HCT116 (cell line): ENCODE results near the gene DCTN3. TPM values are rescaled to one million over a fixed set of nuclear protein-coding genes. Genes with fewer than 3 reads are reported as not detected.

ENCODE experiments used
- ATAC-seq: fragments of 200-7000 bp; cut with Tn5 transposase; 2 replicates; pipeline ENCODE4 v1.9.1; 2020; ENCODE audit warnings: mild to moderate bottlenecking, moderate library complexity
- BruUV-seq: library from RNA; stranded (reverse); fragments of 400-500 nt; replicated peaks from 2 replicates; lab custom pipeline; 2021; lab: Mats Ljungman, UMichigan
- CTCF ChIA-PET: fragments of 300-600 bp; sonication (Branson Sonifier 250); formaldehyde crosslinking; loops from one replicate; lab custom pipeline; 2021; ENCODE audit warnings: antibody characterized with exemption; lab: Charles Lee
- POLR2A ChIA-PET: fragments of 300-600, 350-600 bp; sonication (Branson Sonifier 250); formaldehyde crosslinking; loops from one replicate; lab custom pipeline; 2021; ENCODE audit warnings: antibody characterized with exemption; lab: Charles Lee
- RAD21 ChIA-PET, 2 experiments: fragments of 300-600 bp; sonication (Branson Sonifier 250); formaldehyde crosslinking; loops; one replicate each; lab custom pipeline; 2023; ENCODE audit warnings: low total read pairs in 2 of 2; ENCODE audit not compliant: uncharacterized antibody in 2 of 2, unreplicated experiment in 2 of 2, low non-redundant PET in 1 of 2; lab: Charles Lee
- DNase-seq: peaks from one replicate; pipeline ENCODE4 v3.0.0-alpha.2; 2010; ENCODE audit warnings: low read depth, low spot score
- H2AFZ ChIP-seq: fragments of 200-600 bp; shearing (Covaris generic), sonication (generic); 2 replicates; pipeline ENCODE4 v1.6.1; 2017; ENCODE audit warnings: low read depth, mixed run types, mixed read lengths, antibody characterized with exemption, low read length; ENCODE audit not compliant: poor library complexity, severe bottlenecking
- H3K27ac ChIP-seq: 2 replicates; pipeline ENCODE4 v1.5.1; 2012; ENCODE audit warnings: low read depth, low read length
- H3K27me3 ChIP-seq: fragments of 200-600 bp; sonication (generic); 2 replicates; pipeline ENCODE4 v1.6.1; 2016; ENCODE audit warnings: mixed run types, low read length, mixed read lengths; ENCODE audit not compliant: insufficient read depth
- H3K36me3 ChIP-seq, 2 experiments: fragments of 200-500 bp in 1 of 2; fragments of 200-600 bp in 1 of 2; sonication (Bioruptor generic) in 1 of 2; sonication (generic) in 1 of 2; 2 replicates each; pipeline versions ENCODE4 v1.5.1 to v1.6.1; 2014 to 2016; ENCODE audit warnings: low read length in 2 of 2, inconsistent platforms in 1 of 2, mixed read lengths in 1 of 2, mixed run types in 1 of 2; ENCODE audit not compliant: insufficient read depth in 2 of 2, control insufficient read depth in 1 of 2
- H3K4me1 ChIP-seq, 2 experiments: fragments of 200-600 bp in 1 of 2; sonication (generic) in 1 of 2; 2 replicates each; pipeline versions ENCODE4 v1.5.1 to v1.6.1; 2012 to 2017; ENCODE audit warnings: low read length in 2 of 2, inconsistent platforms in 1 of 2, mild to moderate bottlenecking in 1 of 2, mixed read lengths in 1 of 2, mixed run types in 1 of 2, moderate library complexity in 1 of 2; ENCODE audit not compliant: insufficient read depth in 2 of 2, control insufficient read depth in 1 of 2
- H3K4me2 ChIP-seq: fragments of 200-600 bp; sonication (generic); 2 replicates; pipeline ENCODE4 v1.6.1; 2017; ENCODE audit warnings: mixed run types, low read length, mixed read lengths
- H3K4me3 ChIP-seq, 2 experiments: fragments of 200-600 bp in 1 of 2; sonication (generic) in 1 of 2; replicated peaks in 1 of 2; 2 replicates each; pipeline ENCODE4 v1.5.1; 2011 to 2016; ENCODE audit warnings: low read length in 2 of 2, control low read depth in 1 of 2, low read depth in 1 of 2, mild to moderate bottlenecking in 1 of 2, mixed read lengths in 1 of 2, mixed run types in 1 of 2
- H3K79me2 ChIP-seq: fragments of 200-600 bp; sonication (generic); 2 replicates; pipeline ENCODE4 v1.6.1; 2017; ENCODE audit warnings: mild to moderate bottlenecking, mixed run types, low read length, moderate library complexity, mixed read lengths; ENCODE audit not compliant: insufficient read depth
- H3K9ac ChIP-seq: fragments of 200-600 bp; sonication (generic); 2 replicates; pipeline ENCODE4 v1.6.1; 2016; ENCODE audit warnings: low read length, mixed read lengths
- H3K9me2 ChIP-seq: fragments of 200-600 bp; sonication (generic), shearing (Covaris generic); 2 replicates; pipeline ENCODE4 v1.6.1; 2017; ENCODE audit warnings: mixed run types, mild to moderate bottlenecking, moderate library complexity; ENCODE audit not compliant: insufficient read depth
- H3K9me3 ChIP-seq, 2 experiments: fragments of 200-500 bp in 1 of 2; fragments of 200-600 bp in 1 of 2; sonication (Bioruptor generic) in 1 of 2; sonication (generic) in 1 of 2; 2 replicates each; pipeline ENCODE4 v1.6.1; 2014 to 2017; ENCODE audit warnings: low read length in 2 of 2, mixed read lengths in 2 of 2, inconsistent platforms in 1 of 2, low read depth in 1 of 2, mild to moderate bottlenecking in 1 of 2, mixed run types in 1 of 2, moderate library complexity in 1 of 2; ENCODE audit not compliant: control insufficient read depth in 1 of 2, insufficient read depth in 1 of 2
- H4K20me1 ChIP-seq: fragments of 200-600 bp; sonication (generic), shearing (Covaris generic); 2 replicates; pipeline ENCODE4 v1.6.1; 2017; ENCODE audit warnings: mixed run types, mild to moderate bottlenecking, moderate library complexity; ENCODE audit not compliant: insufficient read depth
- CEBPB ChIP-seq: IDR thresholded peaks from 2 replicates; pipeline ENCODE4 v1.6.1; 2012; ENCODE audit warnings: low read depth
- CTCF ChIP-seq, 3 experiments: fragments of 200-600 bp in 1 of 3; sonication (generic) in 1 of 3; IDR thresholded peaks in 2 of 3; conservative IDR thresholded peaks in 1 of 3; 2 replicates each; pipeline ENCODE4 v1.5.1; 2012 to 2017; ENCODE audit warnings: low read depth in 2 of 3, low read length in 2 of 3, antibody characterized with exemption in 1 of 3, borderline replicate concordance in 1 of 3, control low read depth in 1 of 3, mild to moderate bottlenecking in 1 of 3, mixed read lengths in 1 of 3, mixed run types in 1 of 3, moderate library complexity in 1 of 3; ENCODE audit not compliant: insufficient read depth in 1 of 3
- EGR1 ChIP-seq: IDR thresholded peaks from 2 replicates; pipeline ENCODE4 v1.6.1; 2012; ENCODE audit warnings: low read depth
- ELF1 ChIP-seq: IDR thresholded peaks from 2 replicates; pipeline ENCODE4 v1.6.1; 2012; ENCODE audit warnings: low read depth, borderline replicate concordance
- EZH2 ChIP-seq: fragments of 200-600 bp; sonication (generic); IDR thresholded peaks from 2 replicates; pipeline ENCODE4 v1.6.1; 2017; ENCODE audit warnings: antibody characterized with exemption, mixed run types
- FOSL1 ChIP-seq: IDR thresholded peaks from 2 replicates; pipeline ENCODE4 v1.6.1; 2012; ENCODE audit warnings: low read depth
- JUND ChIP-seq: IDR thresholded peaks from 2 replicates; pipeline ENCODE4 v1.6.1; 2012
- MAX ChIP-seq: IDR thresholded peaks from 2 replicates; pipeline ENCODE4 v1.6.1; 2012
- REST ChIP-seq: IDR thresholded peaks from 2 replicates; pipeline ENCODE4 v1.6.1; 2012; ENCODE audit warnings: low read depth
- SP1 ChIP-seq: IDR thresholded peaks from 2 replicates; pipeline ENCODE4 v1.6.1; 2012; ENCODE audit warnings: low read depth
- TCF7L2 ChIP-seq: IDR thresholded peaks from 2 replicates; pipeline ENCODE4 v1.7.0; 2011; ENCODE audit warnings: borderline replicate concordance, inconsistent platforms; ENCODE audit not compliant: insufficient read depth, insufficient read length; ENCODE audit errors: extremely low read depth
- YY1 ChIP-seq: IDR thresholded peaks from 2 replicates; pipeline ENCODE4 v1.6.1; 2011; ENCODE audit warnings: low read length, low read depth, moderate library complexity, mild to moderate bottlenecking; ENCODE audit not compliant: insufficient replicate concordance; ENCODE audit errors: extremely low read depth
- ZFX ChIP-seq: fragments of 450-650 bp; IDR thresholded peaks from 2 replicates; pipeline ENCODE4 v1.6.1; 2017
- ZNF274 ChIP-seq: fragments of 200-500 bp; sonication (Bioruptor generic); IDR thresholded peaks from 2 replicates; pipeline ENCODE4 v1.6.1; 2014; ENCODE audit warnings: mild to moderate bottlenecking, low read depth, low read length, inconsistent platforms
- intact Hi-C: fragments of 100-400 bp; cut with micrococcal nuclease; formaldehyde crosslinking; loops from 2 replicates; pipeline ENCODE4 v1.10.0; 2022
- total RNA-seq: library from RNA; stranded (reverse); gene quantifications from one replicate; pipeline ENCODE4 v1.2.1, GENCODE V29; 2021; ENCODE audit not compliant: unreplicated experiment

The DCTN3 gene
- total RNA-seq, 1 experiment from 2014 or later: 64.0 TPM

- ATAC-seq (no peak), DNase-seq (no peak)
- H3K4me3 ChIP-seq: no peak overlapping the region
- H2AFZ ChIP-seq: no peak overlapping the region
- no peak overlapping the region for H3K9ac ChIP-seq
- no peaks in the 10 kb centered on the region for H3K27me3 ChIP-seq
- no peaks in the 10 kb centered on the region for H3K36me3 ChIP-seq
- H3K4me1 ChIP-seq: no peaks in the 10 kb centered on the region; a peak in 1 of 4 replicates
- TF ChIP-seq EGR1: no peak
- TF ChIP-seq REST: no peak
- no peak for TF ChIP-seq CTCF (IDR thresholded peaks at IDR 0.05 in 2 of 3, conservative IDR thresholded peaks at IDR 0.05 in 1 of 3; ENCODE audit: borderline replicate concordance in 1 of 3, insufficient read depth in 1 of 3, low read depth in 2 of 3, low read length in 2 of 3)
- TF ChIP-seq FOSL1: no peak
- no peak for TF ChIP-seq CEBPB
- TF ChIP-seq TCF7L2: no peak
- TF ChIP-seq ELF1: no peak
- no peak for TF ChIP-seq ZNF274
- TF ChIP-seq YY1: no peak
- no peak for TF ChIP-seq JUND
- no peak for TF ChIP-seq ZFX
- TF ChIP-seq SP1: no peak
- no peak for TF ChIP-seq EZH2
- TF ChIP-seq MAX: no peak
- H3K27ac ChIP-seq: no peak overlapping the region
- H3K9me2 ChIP-seq: no peaks in the 10 kb centered on the region
- CTCF ChIA-PET: no interaction called here
- no peaks in the 10 kb centered on the region for H3K79me2 ChIP-seq
- H4K20me1 ChIP-seq: no peaks in the 10 kb centered on the region
- intact Hi-C loops: no loop called here
- no peaks in the 10 kb centered on the region for H3K9me3 ChIP-seq
- no peak overlapping the region for H3K4me2 ChIP-seq
- POLR2A ChIA-PET: no interaction called here
- RAD21 ChIA-PET: no interaction called here
- BruUV-seq: no TSS peak
Observed at GRCh38 chr9:34568774-34569173, 51.5 kb downstream of the DCTN3 start.
